GM12892 (cell line): ENCODE results near the gene RAP2A.

Experiments
- POLR2A ChIP-seq: IDR thresholded peaks from 2 replicates; pipeline ENCODE4 v1.6.1; 2011; ENCODE audit warnings: low read depth, low read length, control low read depth
- POLR2AphosphoS5 ChIP-seq: IDR thresholded peaks from 2 replicates; pipeline ENCODE4 v1.6.1; 2011; ENCODE audit warnings: low read depth, low read length, control low read depth

DNA sequence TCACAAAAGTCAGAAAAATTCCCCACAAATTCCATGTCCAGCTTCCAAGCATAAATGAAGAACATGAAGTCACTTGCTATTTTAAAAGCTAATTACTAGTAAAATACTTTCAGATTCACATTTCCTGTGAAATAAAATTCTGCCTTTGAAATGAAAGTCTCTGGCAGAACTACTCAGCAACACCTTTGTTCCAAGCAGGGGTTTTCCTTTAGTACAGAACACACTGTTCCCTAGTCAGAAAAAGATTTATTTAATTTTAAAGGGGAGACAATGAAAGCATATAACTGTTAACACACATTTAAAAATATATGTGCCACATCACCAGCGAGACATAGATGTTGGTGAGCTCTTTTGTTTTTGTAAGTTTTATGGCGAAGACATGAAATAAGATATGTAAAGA is 26.4 kb upstream of the RAP2A start:
- TF ChIP-seq POLR2A (no peak), POLR2AphosphoS5 (no peak)
